ENCODE results near the gene C15orf39.
"Not testable (repeated sequence)": the region's sequence is repeated elsewhere in the genome, so short reads cannot be mapped to it uniquely, and the experiment has no call there.

C15orf39 gene

DNA sequence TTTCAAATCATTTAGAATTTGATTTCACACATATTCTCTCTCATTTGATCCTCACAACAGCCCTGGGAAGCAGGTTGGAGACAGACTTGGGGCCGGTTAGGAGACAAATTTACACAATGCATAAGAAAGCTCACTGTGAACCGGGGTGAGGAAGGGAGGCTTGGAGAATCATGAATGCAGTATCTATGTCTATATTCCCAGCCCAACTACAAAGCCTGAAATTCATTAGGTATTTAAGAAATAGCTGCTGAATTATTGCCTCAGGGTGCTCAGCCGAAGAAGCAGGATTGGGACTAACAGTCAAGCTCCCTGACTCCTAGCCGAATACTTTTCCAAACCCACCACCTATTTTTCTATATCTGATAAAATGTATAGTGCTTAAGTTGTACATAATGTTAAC is 48.0 kb downstream of the C15orf39 start:
- in situ Hi-C loops (cut with MboI; ENCODE audit: low sequenced_read_pairs) = loop anchor here (25.0 kb wide), 1 partner anchor 88 kb away; the partner anchor contains the start of genes COMMD4 and NEIL1

DNA sequence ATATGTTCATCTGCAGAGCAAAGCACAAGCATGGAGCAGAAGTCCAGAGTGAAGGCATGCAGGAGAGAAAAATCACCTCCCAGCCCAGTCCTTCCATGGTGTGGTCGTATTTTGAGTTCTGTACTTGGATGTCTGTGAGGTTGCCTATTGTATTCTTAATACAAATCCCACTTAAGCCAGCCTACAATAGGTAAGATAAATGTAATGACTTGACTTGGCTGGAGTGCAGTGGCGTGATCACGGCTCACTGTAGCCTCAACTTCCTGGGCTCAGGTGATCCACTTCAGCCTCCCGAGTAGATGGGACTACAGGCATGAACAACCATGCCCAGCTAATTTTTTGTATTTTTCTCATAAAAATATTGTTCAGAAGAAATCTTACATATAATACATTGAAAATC is 49.7 kb downstream of the C15orf39 start:
- in situ Hi-C loops (cut with MboI; ENCODE audit: low sequenced_read_pairs) = not testable (repeated sequence)

DNA sequence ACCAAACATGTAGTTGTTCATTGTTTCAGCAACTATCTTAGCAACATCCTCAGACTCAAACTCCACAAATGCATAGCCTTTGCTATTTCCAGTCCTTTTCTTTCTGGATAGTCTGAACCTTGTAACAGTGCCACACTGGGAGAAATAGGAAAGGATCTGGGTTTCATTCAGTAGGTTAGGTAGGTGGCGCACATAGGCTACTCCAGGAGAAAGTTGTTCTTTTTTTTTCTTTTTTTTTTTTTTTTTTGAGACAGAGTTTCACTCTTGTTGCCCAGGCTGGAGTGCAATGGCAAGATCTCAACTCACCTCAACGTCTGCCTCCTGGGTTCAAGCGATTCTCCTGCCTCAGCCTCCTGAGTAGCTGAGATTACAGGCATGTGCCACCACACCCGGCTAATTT is 50.6 kb downstream of the C15orf39 start:
- in situ Hi-C loops (cut with MboI; ENCODE audit: low sequenced_read_pairs) = not testable (repeated sequence)

DNA sequence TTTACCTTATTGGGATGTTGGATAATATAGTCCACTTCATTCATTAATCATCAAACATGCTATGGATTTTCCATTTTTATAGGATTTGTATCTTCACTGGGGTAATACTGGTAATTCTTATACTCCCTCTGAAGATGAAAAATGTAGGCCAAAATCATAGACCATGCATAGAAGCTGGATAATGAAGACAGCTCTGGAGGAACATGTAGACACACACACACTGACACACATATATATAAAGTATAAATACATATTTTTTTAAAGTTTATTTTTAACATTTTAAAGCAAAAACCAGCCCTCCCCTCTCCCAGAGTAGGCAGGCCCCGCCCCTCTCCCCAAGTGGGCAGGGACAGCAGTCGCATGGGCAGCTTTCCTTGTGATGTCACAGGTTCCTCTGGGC is 56.4 kb downstream of the C15orf39 start, which contains the start of gene GOLGA6C:
Gene GOLGA6C, plus strand, starts transcription at position 301 of the 400 bp plus-strand sequence. CDS start 265 bp downstream, outside the sequence.
- in situ Hi-C loops (cut with MboI; ENCODE audit: low sequenced_read_pairs) = not testable (repeated sequence)

DNA sequence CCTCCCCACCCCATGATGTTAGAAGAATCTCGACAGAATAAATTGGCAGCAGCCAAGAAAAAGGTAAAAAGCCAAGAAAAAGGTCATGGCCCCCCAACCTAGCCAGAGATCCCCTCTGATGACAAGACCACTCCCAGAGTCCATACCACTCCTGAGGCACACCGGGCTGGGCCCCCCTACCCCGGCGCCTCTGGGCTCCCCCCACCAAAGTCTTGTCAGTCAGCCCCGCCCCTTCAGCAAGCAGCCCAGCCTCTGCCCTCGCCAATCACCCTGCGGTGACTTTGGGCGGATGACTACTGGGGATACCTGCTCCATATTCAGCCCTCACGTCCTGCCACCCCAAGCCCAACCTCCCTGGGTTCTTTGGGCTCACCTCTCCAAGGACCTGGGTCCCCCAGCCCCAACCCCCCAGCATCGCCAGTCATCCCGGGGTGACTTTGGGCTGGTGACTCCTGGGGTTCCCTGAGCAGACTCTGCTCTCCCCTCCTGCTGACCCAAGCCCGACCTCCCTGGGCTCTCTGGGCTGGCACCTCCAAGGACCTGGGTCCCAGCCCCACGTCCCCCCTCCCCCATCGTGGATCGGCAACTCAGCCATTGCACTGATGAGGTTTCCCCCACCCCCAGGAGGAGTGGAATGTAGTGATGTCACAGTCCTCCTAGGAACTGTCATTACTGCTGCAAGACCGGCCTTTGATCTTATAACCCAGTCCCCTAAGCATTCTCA is 57.1 kb downstream of the C15orf39 start:
- in situ Hi-C loops (cut with MboI; ENCODE audit: low sequenced_read_pairs) = not testable (repeated sequence)

DNA sequence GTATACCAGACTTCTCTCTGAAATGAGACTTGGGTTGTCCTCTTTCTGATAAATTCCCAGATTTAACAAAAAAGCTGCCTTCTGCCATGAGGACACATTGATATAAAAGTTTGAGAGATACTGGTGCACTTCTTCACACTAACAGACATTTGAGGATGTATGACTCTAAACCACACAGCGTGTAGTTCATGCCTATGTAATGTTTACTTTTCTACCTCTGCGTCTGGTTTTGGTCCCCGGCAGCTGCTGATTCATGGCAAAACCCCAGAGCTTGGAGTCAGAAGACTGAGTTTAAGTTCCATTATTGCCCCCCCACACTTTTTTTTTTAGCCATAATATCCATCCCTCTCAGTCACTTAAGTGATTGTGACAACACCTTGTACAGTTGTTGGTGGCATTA is 58.2 kb downstream of the C15orf39 start:
- in situ Hi-C loops (cut with MboI; ENCODE audit: low sequenced_read_pairs) = not testable (repeated sequence)
